Keratinocyte (primary cell): ENCODE data around the gene KCNMA1. TPM values are rescaled to one million over a fixed set of nuclear protein-coding genes. Genes with fewer than 3 reads are reported as not detected.

Experiments
- DNase-seq: peaks from one replicate; pipeline ENCODE4 v3.0.0-alpha.2; 2011; ENCODE audit warnings: low read depth, missing footprints, low spot score
- FAIRE-seq: peaks from 2 replicates; lab custom pipeline; 2011; peaks lifted over from hg19 to GRCh38; lab: Jason Lieb, UNC
- H2AFZ ChIP-seq: 2 replicates; pipeline ENCODE4 v1.6.0; 2012; ENCODE audit warnings: low read length, control low read depth, inconsistent platforms; ENCODE audit not compliant: control insufficient read depth
- H3K27ac ChIP-seq: 2 replicates; pipeline ENCODE4 v1.5.1; 2011; ENCODE audit warnings: low read length; ENCODE audit not compliant: control insufficient read depth, insufficient read depth
- H3K27me3 ChIP-seq: 3 replicates; pipeline ENCODE4 v1.6.0; 2011; ENCODE audit warnings: low read length; ENCODE audit not compliant: control insufficient read depth, insufficient read depth; ENCODE audit errors: extremely low read depth
- H3K36me3 ChIP-seq, 2 experiments: 2 replicates in 1 of 2; 3 replicates in 1 of 2; pipeline ENCODE4 v1.5.1; 2011; ENCODE audit warnings: low read length in 2 of 2, mild to moderate bottlenecking in 1 of 2; ENCODE audit not compliant: control insufficient read depth in 2 of 2, insufficient read depth in 2 of 2; ENCODE audit errors: extremely low read depth in 1 of 2
- H3K4me1 ChIP-seq: 3 replicates; pipeline ENCODE4 v1.5.1; 2011; ENCODE audit warnings: low read length; ENCODE audit not compliant: control insufficient read depth, insufficient read depth; ENCODE audit errors: extremely low read depth
- H3K4me2 ChIP-seq: 3 replicates; pipeline ENCODE4 v1.6.0; 2011; ENCODE audit warnings: low read depth, low read length; ENCODE audit not compliant: control insufficient read depth, insufficient read depth; ENCODE audit errors: extremely low read depth
- H3K4me3 ChIP-seq, 3 experiments: fragments of 200-600 bp in 1 of 3; sonication (generic) in 1 of 3; 2 replicates in 2 of 3; 3 replicates in 1 of 3; pipeline ENCODE4 v1.5.1; 2011 to 2016; ENCODE audit warnings: low read length in 3 of 3, mild to moderate bottlenecking in 3 of 3, control low read depth in 2 of 3, inconsistent platforms in 1 of 3, low read depth in 1 of 3, mixed read lengths in 1 of 3, mixed run types in 1 of 3, moderate library complexity in 1 of 3; ENCODE audit not compliant: control insufficient read depth in 2 of 3, insufficient read depth in 2 of 3; ENCODE audit errors: extremely low read depth in 1 of 3
- H3K79me2 ChIP-seq: 2 replicates; pipeline ENCODE4 v1.6.0; 2012; ENCODE audit warnings: low read length; ENCODE audit not compliant: control insufficient read depth, insufficient read depth
- H3K9ac ChIP-seq: 3 replicates; pipeline ENCODE4 v1.6.0; 2011; ENCODE audit warnings: low read length; ENCODE audit not compliant: control insufficient read depth, insufficient read depth; ENCODE audit errors: extremely low read depth
- H3K9me1 ChIP-seq: 3 replicates; pipeline ENCODE4 v1.6.0; 2011; ENCODE audit warnings: low read length; ENCODE audit not compliant: control insufficient read depth, insufficient read depth; ENCODE audit errors: extremely low read depth
- H3K9me3 ChIP-seq: 2 replicates; pipeline ENCODE4 v1.5.1; 2012; ENCODE audit warnings: low read depth, low read length; ENCODE audit not compliant: control insufficient read depth
- H4K20me1 ChIP-seq: 3 replicates; pipeline ENCODE4 v1.6.0; 2011; ENCODE audit warnings: low read length; ENCODE audit not compliant: control insufficient read depth, insufficient read depth; ENCODE audit errors: extremely low read depth
- CTCF ChIP-seq, 3 experiments: IDR thresholded peaks in 1 of 3; conservative IDR thresholded peaks in 1 of 3; optimal IDR thresholded peaks in 1 of 3; 2 replicates in 2 of 3; 3 replicates in 1 of 3; pipeline versions ENCODE3 to v1.5.1; 2011; ENCODE audit warnings: low read length in 3 of 3, mild to moderate bottlenecking in 3 of 3, moderate library complexity in 2 of 3, control low read depth in 1 of 3, inconsistent platforms in 1 of 3; ENCODE audit not compliant: insufficient read depth in 2 of 3; ENCODE audit errors: extremely low read depth in 1 of 3
- EZH2 ChIP-seq: IDR thresholded peaks from one replicate; pipeline ENCODE4 v1.6.1; 2012; ENCODE audit warnings: inconsistent platforms, mild to moderate bottlenecking, low read length, moderate library complexity
- dilution Hi-C: fragments of 300-500 bp; cut with MboI; formaldehyde crosslinking; loops from one replicate; pipeline ENCODE4 v1.7.0; 2020; ENCODE audit warnings: low sequenced_read_pairs; ENCODE audit not compliant: extremely low pct_ligation_motif_present
- polyA plus RNA-seq, 5 experiments: library from polyadenylated mRNA; depleted of rRNA in 3 of 5; stranded (reverse) in 3 of 5; stranded (forward) in 1 of 5; unstranded in 1 of 5; fragments of >200 nt; gene quantifications; 1 replicate in 1 of 5; 2 replicates in 3 of 5; 3 replicates in 1 of 5; pipeline versions ENCODE4 v1.2.1 to v1.2.3, GENCODE V29; 2011 to 2012; ENCODE audit warnings: missing spikeins in 2 of 5, low read depth in 1 of 5, low replicate concordance in 1 of 5

Gene KCNMA1
- polyA plus RNA-seq, 1 donor (not counting 4 experiments of a cell fraction or from before 2014, with no cell fraction given): 6.3 TPM

- FAIRE-seq (no peak), DNase-seq (no peak)
- Histone ChIP-seq H3K27me3 (no peaks in the 10 kb centered on the region), H2AFZ (no peak overlapping the region), H4K20me1 (no peaks in the 10 kb centered on the region), H3K9me3 (no peaks in the 10 kb centered on the region), H3K9me1 (no peaks in the 10 kb centered on the region), H3K79me2 (no peaks in the 10 kb centered on the region), H3K4me2 (no peak overlapping the region), H3K9ac (no peak overlapping the region), H3K36me3 (no peaks in the 10 kb centered on the region), H3K4me3 (no peak overlapping the region), H3K27ac (no peak overlapping the region), H3K4me1 (peaks cover 21% of the 10 kb centered on the region)
- dilution Hi-C loops: no loop called here
- TF ChIP-seq EZH2 (no peak), CTCF (optimal IDR thresholded peaks at IDR 0.05 in 1 of 3, IDR thresholded peaks at IDR 0.05 in 1 of 3, conservative IDR thresholded peaks at IDR 0.05 in 1 of 3; ENCODE audit: extremely low read depth in 1 of 3, insufficient read depth in 2 of 3, low read length in 3 of 3) (no peak)
Observed at GRCh38 chr10:77608281-77608680, 29.3 kb downstream of the KCNMA1 start.

GRCh38 chr10:77606751-77607150 lies 30.9 kb downstream of the KCNMA1 start:
- Histone ChIP-seq H3K36me3 (no peaks in the 10 kb centered on the region), H4K20me1 (no peaks in the 10 kb centered on the region), H3K4me3 (no peak overlapping the region), H3K4me1 (peaks cover 28% of the 10 kb centered on the region), H3K9me1 (no peaks in the 10 kb centered on the region), H3K79me2 (no peaks in the 10 kb centered on the region), H3K27ac (no peak overlapping the region), H3K27me3 (no peaks in the 10 kb centered on the region), H3K9me3 (no peaks in the 10 kb centered on the region), H3K4me2 (peak overlapping the region; percentile 4), H3K9ac (no peak overlapping the region), H2AFZ (no peak overlapping the region)
- dilution Hi-C loops: no loop called here
- TF ChIP-seq EZH2: no peak
- TF ChIP-seq CTCF (optimal IDR thresholded peaks at IDR 0.05 in 1 of 3, IDR thresholded peaks at IDR 0.05 in 1 of 3, conservative IDR thresholded peaks at IDR 0.05 in 1 of 3; ENCODE audit: extremely low read depth in 1 of 3, insufficient read depth in 2 of 3, low read length in 3 of 3): peak; percentile 22 to 73 (median 67)
- DNase-seq (no peak), FAIRE-seq (peak; percentile 85)
